GM23338 (cell line): Measurements from ENCODE around the gene TMEM200A. TPM values are rescaled to one million over a fixed set of nuclear protein-coding genes. Genes with fewer than 3 reads are reported as not detected.

Experiments
- ATAC-seq: fragments of 200-7000 bp; cut with Tn5 transposase; 3 replicates; pipeline ENCODE4 v1.9.1; 2020
- DNase-seq: peaks from one replicate; pipeline ENCODE4 v3.0.0-alpha.2; 2015; ENCODE audit warnings: low spot score
- H2AFZ ChIP-seq: fragments of 200-600 bp; sonication (generic); 2 replicates; pipeline ENCODE4 v1.8.0; 2016; ENCODE audit warnings: antibody characterized with exemption, mild to moderate bottlenecking, moderate library complexity
- H3F3A ChIP-seq: fragments of 200-600 bp; sonication (generic); replicated peaks from 2 replicates; pipeline ENCODE4 v1.8.0; 2017; ENCODE audit warnings: antibody characterized with exemption, mixed run types, low read depth
- H3K27ac ChIP-seq: fragments of 200-600 bp; sonication (generic); 2 replicates; pipeline ENCODE4 v1.6.1; 2016; ENCODE audit warnings: low read depth
- H3K27me3 ChIP-seq: fragments of 200-600 bp; sonication (generic); 2 replicates; pipeline ENCODE4 v1.8.0; 2016; ENCODE audit warnings: mild to moderate bottlenecking, mixed run types, moderate library complexity; ENCODE audit not compliant: insufficient read depth
- H3K36me3 ChIP-seq: fragments of 200-600 bp; sonication (generic); 2 replicates; pipeline ENCODE4 v1.8.0; 2016; ENCODE audit warnings: mild to moderate bottlenecking; ENCODE audit not compliant: insufficient read depth
- H3K4me1 ChIP-seq: fragments of 200-600 bp; sonication (generic); 2 replicates; pipeline ENCODE4 v1.8.0; 2016; ENCODE audit warnings: mild to moderate bottlenecking, moderate library complexity; ENCODE audit not compliant: insufficient read depth
- H3K4me2 ChIP-seq: fragments of 200-600 bp; sonication (generic); 2 replicates; pipeline ENCODE4 v1.7.1; 2017; ENCODE audit warnings: mixed run types
- H3K4me3 ChIP-seq: fragments of 200-600 bp; sonication (generic); 2 replicates; pipeline ENCODE4 v1.6.1; 2016; ENCODE audit warnings: mixed run types
- H3K79me2 ChIP-seq: fragments of 200-600 bp; sonication (generic); replicated peaks from 2 replicates; pipeline ENCODE4 v1.8.0; 2017; ENCODE audit warnings: mild to moderate bottlenecking; ENCODE audit not compliant: insufficient read depth
- H3K9me2 ChIP-seq: fragments of 200-600 bp; sonication (generic); 2 replicates; pipeline ENCODE4 v1.8.0; 2017; ENCODE audit not compliant: insufficient read depth
- H4K20me1 ChIP-seq: fragments of 200-600 bp; sonication (generic); replicated peaks from 2 replicates; pipeline ENCODE4 v1.8.0; 2017; ENCODE audit warnings: mild to moderate bottlenecking; ENCODE audit not compliant: insufficient read depth
- H3K27ac Mint-ChIP-seq: 2 replicates; pipeline ENCODE4 v1.8.0; 2020; ENCODE audit warnings: inconsistent platforms, mild to moderate bottlenecking, moderate library complexity, mixed read lengths
- H3K27me3 Mint-ChIP-seq: 3 replicates; pipeline ENCODE4 v1.8.0; 2022; ENCODE audit warnings: low read depth, mild to moderate bottlenecking, moderate library complexity, mixed read lengths, inconsistent platforms; ENCODE audit not compliant: insufficient read depth, poor library complexity
- H3K36me3 Mint-ChIP-seq: 3 replicates; pipeline ENCODE4 v1.8.0; 2021; ENCODE audit warnings: low read depth, mild to moderate bottlenecking, inconsistent platforms, moderate library complexity, mixed read lengths
- H3K4me1 Mint-ChIP-seq: 3 replicates; pipeline ENCODE4 v1.8.0; 2020; ENCODE audit warnings: mild to moderate bottlenecking, inconsistent platforms, mixed read lengths
- H3K4me3 Mint-ChIP-seq: 3 replicates; pipeline ENCODE4 v1.8.0; 2021; ENCODE audit warnings: moderate library complexity, mild to moderate bottlenecking, inconsistent platforms, mixed read lengths
- H3K9me3 Mint-ChIP-seq: 3 replicates; pipeline ENCODE4 v1.8.0; 2020; ENCODE audit warnings: moderate library complexity, mild to moderate bottlenecking, inconsistent platforms, mixed read lengths
- CREB1 ChIP-seq: fragments of 250-450 bp; sonication (Bioruptor Pico); IDR thresholded peaks from 2 replicates; pipeline ENCODE4 v1.5.0; 2020; ENCODE audit warnings: low read depth, mild to moderate bottlenecking, moderate library complexity
- EZH2 ChIP-seq: fragments of 200-600 bp; sonication (generic); IDR thresholded peaks from one replicate; pipeline ENCODE4 v1.8.0; 2017; ENCODE audit warnings: antibody characterized with exemption, mild to moderate bottlenecking, low read depth; ENCODE audit not compliant: unreplicated experiment
- EZH2phosphoT487 ChIP-seq: fragments of 200-600 bp; sonication (generic); IDR thresholded peaks from one replicate; pipeline ENCODE4 v1.8.1; 2018; ENCODE audit warnings: antibody characterized with exemption; ENCODE audit not compliant: unreplicated experiment
- JUNB ChIP-seq: IDR thresholded peaks from one replicate; pipeline ENCODE4 v1.6.1; 2016; ENCODE audit warnings: antibody characterized with exemption; ENCODE audit not compliant: unreplicated experiment
- NANOG ChIP-seq: IDR thresholded peaks from 2 replicates; pipeline ENCODE4 v1.6.1; 2016; ENCODE audit warnings: antibody characterized with exemption, borderline replicate concordance
- POLR2AphosphoS5 ChIP-seq: IDR thresholded peaks from 2 replicates; pipeline ENCODE4 v1.6.1; 2016; ENCODE audit warnings: antibody characterized with exemption, low read depth
- STAT1 ChIP-seq: IDR thresholded peaks from one replicate; pipeline ENCODE4 v1.6.1; 2016; ENCODE audit warnings: antibody characterized with exemption; ENCODE audit not compliant: unreplicated experiment
- ZNF114 ChIP-seq: fragments of 250-450 bp; sonication (Bioruptor Pico); IDR thresholded peaks from 2 replicates; pipeline ENCODE4 v1.5.0; 2020; ENCODE audit warnings: mild to moderate bottlenecking, moderate library complexity
- ZNF331 ChIP-seq: fragments of 250-450 bp; sonication (Bioruptor Pico); IDR thresholded peaks from 2 replicates; pipeline ENCODE4 v1.5.0; 2020; ENCODE audit warnings: low read depth, mild to moderate bottlenecking, moderate library complexity
- ZNF462 ChIP-seq: fragments of 250-450 bp; sonication (Bioruptor Pico); IDR thresholded peaks from 2 replicates; pipeline ENCODE4 v1.5.0; 2020; ENCODE audit warnings: mild to moderate bottlenecking, moderate library complexity
- polyA plus RNA-seq: library from polyadenylated mRNA; unstranded; fragments of >200 nt; fragmentation: Nextera tagmentation; extraction: Ambion mirVana; gene quantifications from 2 replicates; pipeline ENCODE4 v1.2.1, GENCODE V29; 2016
- total RNA-seq: library from RNA; depleted of rRNA; stranded (reverse); fragments of >200 nt; shearing (Covaris generic); gene quantifications from 2 replicates; pipeline ENCODE4 v1.2.3, GENCODE V29; 2014
- TF ChIP-seq, protein P1 (sequence below): IDR thresholded peaks from one replicate; pipeline ENCODE4 v1.6.1; 2018; ENCODE audit warnings: antibody characterized with exemption; ENCODE audit not compliant: unreplicated experiment
- TF ChIP-seq, protein P2 (sequence below), 2 experiments: fragments of 200-600 bp in 1 of 2; sonication (generic) in 1 of 2; conservative IDR thresholded peaks; 2 replicates each; pipeline versions ENCODE4 v1.5.1 to v1.6.1; 2016 to 2017; ENCODE audit warnings: antibody characterized with exemption in 2 of 2, low read depth in 2 of 2, mild to moderate bottlenecking in 2 of 2, moderate library complexity in 1 of 2
- TF ChIP-seq, protein P3 (sequence below): IDR thresholded peaks from 2 replicates; pipeline ENCODE4 v1.6.1; 2016; ENCODE audit warnings: antibody characterized with exemption

The TMEM200A gene
- total and polyA plus RNA-seq, 2 experiments from 2014 or later, result 7.1 to 22.7 TPM

DNA sequence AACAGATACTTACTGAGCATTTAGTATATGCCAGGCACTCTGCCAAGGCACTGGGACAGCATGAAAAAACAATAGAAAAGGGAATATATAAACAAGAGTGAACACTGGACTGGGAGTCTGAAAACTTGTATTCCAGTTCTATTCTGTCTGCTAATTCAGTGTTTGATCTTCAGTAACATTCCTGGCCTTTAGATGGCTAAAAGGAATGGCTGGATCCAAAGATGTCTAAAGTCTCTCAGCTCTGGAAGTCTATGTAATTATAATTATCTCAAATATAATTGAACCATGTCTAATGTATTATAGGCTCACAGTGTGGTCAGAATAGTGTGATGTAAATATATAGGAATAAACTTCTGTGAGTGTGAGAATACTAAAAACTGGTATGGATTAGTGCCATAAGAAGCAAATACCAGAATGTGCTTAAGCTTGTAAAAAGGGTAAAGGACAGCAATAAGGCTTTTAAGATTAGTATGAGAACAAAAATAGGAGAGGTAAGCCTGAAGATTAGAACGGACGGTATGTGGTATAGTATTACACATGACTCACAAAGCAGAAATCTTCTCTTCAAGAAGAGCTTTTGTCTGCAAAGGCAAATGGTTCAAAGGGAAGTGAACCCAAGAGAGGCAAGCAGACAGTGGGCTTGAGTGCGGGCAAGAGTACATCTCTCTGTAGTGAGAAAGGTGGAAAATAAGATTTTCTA, 68.5 kb downstream of the TMEM200A start:
- no peak for TF ChIP-seq JUNB
- no peak for TF ChIP-seq ZNF114
- TF ChIP-seq ZNF331, result no peak
- TF ChIP-seq, protein P1, sequence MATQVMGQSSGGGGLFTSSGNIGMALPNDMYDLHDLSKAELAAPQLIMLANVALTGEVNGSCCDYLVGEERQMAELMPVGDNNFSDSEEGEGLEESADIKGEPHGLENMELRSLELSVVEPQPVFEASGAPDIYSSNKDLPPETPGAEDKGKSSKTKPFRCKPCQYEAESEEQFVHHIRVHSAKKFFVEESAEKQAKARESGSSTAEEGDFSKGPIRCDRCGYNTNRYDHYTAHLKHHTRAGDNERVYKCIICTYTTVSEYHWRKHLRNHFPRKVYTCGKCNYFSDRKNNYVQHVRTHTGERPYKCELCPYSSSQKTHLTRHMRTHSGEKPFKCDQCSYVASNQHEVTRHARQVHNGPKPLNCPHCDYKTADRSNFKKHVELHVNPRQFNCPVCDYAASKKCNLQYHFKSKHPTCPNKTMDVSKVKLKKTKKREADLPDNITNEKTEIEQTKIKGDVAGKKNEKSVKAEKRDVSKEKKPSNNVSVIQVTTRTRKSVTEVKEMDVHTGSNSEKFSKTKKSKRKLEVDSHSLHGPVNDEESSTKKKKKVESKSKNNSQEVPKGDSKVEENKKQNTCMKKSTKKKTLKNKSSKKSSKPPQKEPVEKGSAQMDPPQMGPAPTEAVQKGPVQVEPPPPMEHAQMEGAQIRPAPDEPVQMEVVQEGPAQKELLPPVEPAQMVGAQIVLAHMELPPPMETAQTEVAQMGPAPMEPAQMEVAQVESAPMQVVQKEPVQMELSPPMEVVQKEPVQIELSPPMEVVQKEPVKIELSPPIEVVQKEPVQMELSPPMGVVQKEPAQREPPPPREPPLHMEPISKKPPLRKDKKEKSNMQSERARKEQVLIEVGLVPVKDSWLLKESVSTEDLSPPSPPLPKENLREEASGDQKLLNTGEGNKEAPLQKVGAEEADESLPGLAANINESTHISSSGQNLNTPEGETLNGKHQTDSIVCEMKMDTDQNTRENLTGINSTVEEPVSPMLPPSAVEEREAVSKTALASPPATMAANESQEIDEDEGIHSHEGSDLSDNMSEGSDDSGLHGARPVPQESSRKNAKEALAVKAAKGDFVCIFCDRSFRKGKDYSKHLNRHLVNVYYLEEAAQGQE, result no peak
- TF ChIP-seq, protein P2, sequence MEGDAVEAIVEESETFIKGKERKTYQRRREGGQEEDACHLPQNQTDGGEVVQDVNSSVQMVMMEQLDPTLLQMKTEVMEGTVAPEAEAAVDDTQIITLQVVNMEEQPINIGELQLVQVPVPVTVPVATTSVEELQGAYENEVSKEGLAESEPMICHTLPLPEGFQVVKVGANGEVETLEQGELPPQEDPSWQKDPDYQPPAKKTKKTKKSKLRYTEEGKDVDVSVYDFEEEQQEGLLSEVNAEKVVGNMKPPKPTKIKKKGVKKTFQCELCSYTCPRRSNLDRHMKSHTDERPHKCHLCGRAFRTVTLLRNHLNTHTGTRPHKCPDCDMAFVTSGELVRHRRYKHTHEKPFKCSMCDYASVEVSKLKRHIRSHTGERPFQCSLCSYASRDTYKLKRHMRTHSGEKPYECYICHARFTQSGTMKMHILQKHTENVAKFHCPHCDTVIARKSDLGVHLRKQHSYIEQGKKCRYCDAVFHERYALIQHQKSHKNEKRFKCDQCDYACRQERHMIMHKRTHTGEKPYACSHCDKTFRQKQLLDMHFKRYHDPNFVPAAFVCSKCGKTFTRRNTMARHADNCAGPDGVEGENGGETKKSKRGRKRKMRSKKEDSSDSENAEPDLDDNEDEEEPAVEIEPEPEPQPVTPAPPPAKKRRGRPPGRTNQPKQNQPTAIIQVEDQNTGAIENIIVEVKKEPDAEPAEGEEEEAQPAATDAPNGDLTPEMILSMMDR (conservative IDR thresholded peaks at IDR 0.05; ENCODE audit: low read depth in 2 of 2), result no peak
- TF ChIP-seq, protein P3, sequence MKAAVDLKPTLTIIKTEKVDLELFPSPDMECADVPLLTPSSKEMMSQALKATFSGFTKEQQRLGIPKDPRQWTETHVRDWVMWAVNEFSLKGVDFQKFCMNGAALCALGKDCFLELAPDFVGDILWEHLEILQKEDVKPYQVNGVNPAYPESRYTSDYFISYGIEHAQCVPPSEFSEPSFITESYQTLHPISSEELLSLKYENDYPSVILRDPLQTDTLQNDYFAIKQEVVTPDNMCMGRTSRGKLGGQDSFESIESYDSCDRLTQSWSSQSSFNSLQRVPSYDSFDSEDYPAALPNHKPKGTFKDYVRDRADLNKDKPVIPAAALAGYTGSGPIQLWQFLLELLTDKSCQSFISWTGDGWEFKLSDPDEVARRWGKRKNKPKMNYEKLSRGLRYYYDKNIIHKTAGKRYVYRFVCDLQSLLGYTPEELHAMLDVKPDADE, result no peak
- TF ChIP-seq ZNF462, result no peak
- no peak for TF ChIP-seq NANOG
- no peak for TF ChIP-seq POLR2AphosphoS5
- no peak for TF ChIP-seq STAT1
- no peak for TF ChIP-seq CREB1 (CRISPR knock-in tag)
- TF ChIP-seq EZH2phosphoT487, result no peak
- no peak for TF ChIP-seq EZH2
- Mint-ChIP-seq H3K27ac (no peak overlapping the region), H3K27me3 (no peaks in the 10 kb centered on the region), H3K4me3 (no peak overlapping the region), H3K36me3 (peaks cover under 1% of the 10 kb centered on the region; the same call in 1 of the 3 replicates), H3K4me1 (peaks cover 29% of the 10 kb centered on the region), H3K9me3 (no peaks in the 10 kb centered on the region)
- no peak for ATAC-seq
- DNase-seq, result no peak
- Histone ChIP-seq H3K4me3 (no peak overlapping the region), H3K79me2 (peaks cover 15% of the 10 kb centered on the region; the same call in 1 of the 2 replicates), H4K20me1 (no peaks in the 10 kb centered on the region), H3K27me3 (no peaks in the 10 kb centered on the region), H3K4me2 (no peak overlapping the region), H3K4me1 (peaks cover 10% of the 10 kb centered on the region), H3K9me2 (peaks cover 8% of the 10 kb centered on the region; the same call in 1 of the 2 replicates), H2AFZ (no peak overlapping the region), H3F3A (no peaks in the 10 kb centered on the region), H3K36me3 (no peaks in the 10 kb centered on the region), H3K27ac (no peak overlapping the region)
